DOHH2 (cell line): ENCODE results near the gene KCNMA1.

Source experiments
- H3F3A ChIP-seq: fragments of 200-600 bp; sonication (generic), shearing (Covaris generic); 2 replicates; pipeline ENCODE4 v1.6.0; 2016; ENCODE audit warnings: antibody characterized with exemption, mild to moderate bottlenecking; ENCODE audit not compliant: control insufficient read depth, insufficient read depth
- H3K27ac ChIP-seq: fragments of 200-600 bp; sonication (generic); 2 replicates; pipeline ENCODE4 v1.5.1; 2014; ENCODE audit warnings: low read depth, mild to moderate bottlenecking, low read length, moderate library complexity
- H3K27me3 ChIP-seq: fragments of 200-600 bp; sonication (generic); 2 replicates; pipeline ENCODE4 v1.6.1; 2014; ENCODE audit warnings: mild to moderate bottlenecking, low read length, mixed read lengths; ENCODE audit not compliant: control insufficient read depth
- H3K36me3 ChIP-seq: fragments of 200-600 bp; sonication (generic); 2 replicates; pipeline ENCODE4 v1.6.1; 2014; ENCODE audit warnings: mild to moderate bottlenecking, low read length, moderate library complexity, mixed read lengths; ENCODE audit not compliant: control insufficient read depth
- H3K4me1 ChIP-seq: fragments of 200-600 bp; sonication (generic); 2 replicates; pipeline ENCODE4 v1.6.1; 2014; ENCODE audit warnings: mild to moderate bottlenecking, low read length, mixed read lengths; ENCODE audit not compliant: control insufficient read depth
- H3K4me2 ChIP-seq: fragments of 200-600 bp; sonication (generic); 2 replicates; pipeline ENCODE4 v1.6.0; 2014; ENCODE audit warnings: mild to moderate bottlenecking, low read length, moderate library complexity
- H3K4me3 ChIP-seq: fragments of 200-600 bp; sonication (generic); 2 replicates; pipeline ENCODE4 v1.5.1; 2014; ENCODE audit warnings: mild to moderate bottlenecking, low read length, mixed read lengths
- H3K79me2 ChIP-seq: fragments of 200-600 bp; sonication (generic); 2 replicates; pipeline ENCODE4 v1.6.1; 2014; ENCODE audit warnings: mild to moderate bottlenecking, low read length, mixed read lengths; ENCODE audit not compliant: control insufficient read depth
- H3K9me2 ChIP-seq: fragments of 200-600 bp; sonication (generic); replicated peaks from 2 replicates; pipeline ENCODE4 v1.6.1; 2014; ENCODE audit warnings: mild to moderate bottlenecking, low read length, mixed read lengths; ENCODE audit not compliant: control insufficient read depth
- H3K9me3 ChIP-seq: fragments of 200-600 bp; sonication (generic); 2 replicates; pipeline ENCODE4 v1.6.1; 2014; ENCODE audit warnings: antibody characterized with exemption, low read length, mixed read lengths; ENCODE audit not compliant: control insufficient read depth, insufficient read depth
- H4K20me1 ChIP-seq: fragments of 200-600 bp; sonication (generic); 2 replicates; pipeline ENCODE4 v1.6.0; 2014; ENCODE audit warnings: low read depth, mild to moderate bottlenecking, antibody characterized with exemption, low read length, moderate library complexity; ENCODE audit not compliant: control insufficient read depth, insufficient read depth
- EZH2phosphoT487 ChIP-seq: fragments of 200-600 bp; sonication (generic); IDR thresholded peaks from 2 replicates; pipeline ENCODE4 v1.6.1; 2017; ENCODE audit warnings: borderline replicate concordance, mild to moderate bottlenecking, antibody characterized with exemption, low read length, moderate library complexity, mixed read lengths
- TF ChIP-seq, protein P1 (sequence below): fragments of 200-600 bp; sonication (generic); IDR thresholded peaks from one replicate; pipeline ENCODE4 v1.5.1; 2014; ENCODE audit warnings: antibody characterized with exemption, mild to moderate bottlenecking, low read depth, low read length; ENCODE audit not compliant: poor library complexity, severe bottlenecking

The KCNMA1 gene

DNA sequence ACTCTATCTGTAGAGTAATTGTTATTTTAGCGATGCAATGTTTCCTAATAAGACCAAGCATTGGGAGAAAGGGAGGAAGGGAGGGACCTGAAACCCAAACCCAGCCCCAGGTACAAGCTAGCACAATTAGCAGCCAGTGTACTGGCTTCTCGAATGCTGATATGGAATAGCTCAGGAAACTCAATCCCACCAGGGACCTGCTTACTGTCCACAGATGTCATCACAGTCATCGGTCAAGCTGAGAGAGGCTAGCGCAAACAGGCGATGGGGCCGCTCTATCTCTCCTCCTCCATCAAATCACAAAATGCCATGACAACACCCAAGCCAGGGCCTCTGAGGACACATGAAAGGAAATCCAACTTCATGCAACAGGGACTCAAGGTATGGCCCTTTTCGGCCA is 192.1 kb downstream of the KCNMA1 start:
- H3K79me2 ChIP-seq, result no peaks in the 10 kb centered on the region
- H3K27me3 ChIP-seq, result no peaks in the 10 kb centered on the region
- no peaks in the 10 kb centered on the region for H3K4me1 ChIP-seq
- H3K27ac ChIP-seq, result no peak overlapping the region
- no peaks in the 10 kb centered on the region for H3K9me2 ChIP-seq
- no peak overlapping the region for H3K4me3 ChIP-seq
- H3K36me3 ChIP-seq, result no peaks in the 10 kb centered on the region
- no peaks in the 10 kb centered on the region for H3F3A ChIP-seq
- no peaks in the 10 kb centered on the region for H3K9me3 ChIP-seq
- no peak overlapping the region for H3K4me2 ChIP-seq
- no peaks in the 10 kb centered on the region for H4K20me1 ChIP-seq
- TF ChIP-seq, protein P1, sequence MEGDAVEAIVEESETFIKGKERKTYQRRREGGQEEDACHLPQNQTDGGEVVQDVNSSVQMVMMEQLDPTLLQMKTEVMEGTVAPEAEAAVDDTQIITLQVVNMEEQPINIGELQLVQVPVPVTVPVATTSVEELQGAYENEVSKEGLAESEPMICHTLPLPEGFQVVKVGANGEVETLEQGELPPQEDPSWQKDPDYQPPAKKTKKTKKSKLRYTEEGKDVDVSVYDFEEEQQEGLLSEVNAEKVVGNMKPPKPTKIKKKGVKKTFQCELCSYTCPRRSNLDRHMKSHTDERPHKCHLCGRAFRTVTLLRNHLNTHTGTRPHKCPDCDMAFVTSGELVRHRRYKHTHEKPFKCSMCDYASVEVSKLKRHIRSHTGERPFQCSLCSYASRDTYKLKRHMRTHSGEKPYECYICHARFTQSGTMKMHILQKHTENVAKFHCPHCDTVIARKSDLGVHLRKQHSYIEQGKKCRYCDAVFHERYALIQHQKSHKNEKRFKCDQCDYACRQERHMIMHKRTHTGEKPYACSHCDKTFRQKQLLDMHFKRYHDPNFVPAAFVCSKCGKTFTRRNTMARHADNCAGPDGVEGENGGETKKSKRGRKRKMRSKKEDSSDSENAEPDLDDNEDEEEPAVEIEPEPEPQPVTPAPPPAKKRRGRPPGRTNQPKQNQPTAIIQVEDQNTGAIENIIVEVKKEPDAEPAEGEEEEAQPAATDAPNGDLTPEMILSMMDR, result no peak
- no peak for TF ChIP-seq EZH2phosphoT487

DNA sequence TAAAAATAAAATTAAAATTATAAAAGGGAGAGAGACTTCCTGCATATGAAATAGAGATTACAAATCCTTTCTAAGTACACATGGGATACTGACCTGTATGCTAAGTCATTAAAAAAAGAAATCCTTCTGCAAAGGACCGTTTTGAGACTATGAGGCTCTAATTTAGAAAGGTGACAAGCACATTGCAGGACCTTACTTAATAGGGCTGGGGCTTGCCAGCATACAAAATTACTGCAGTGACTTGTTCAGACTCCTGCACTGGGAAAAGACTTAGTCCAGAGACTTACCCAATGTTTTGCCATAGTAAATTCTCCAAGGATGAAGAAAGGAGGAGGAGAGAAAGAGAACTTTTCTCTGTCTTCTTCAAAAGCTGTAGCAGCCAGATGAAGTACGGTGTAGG is 193.6 kb downstream of the KCNMA1 start:
- no peak overlapping the region for H3K27ac ChIP-seq
- TF ChIP-seq EZH2phosphoT487, result no peak
- TF ChIP-seq, protein P1, result no peak
- no peaks in the 10 kb centered on the region for H3F3A ChIP-seq

DNA sequence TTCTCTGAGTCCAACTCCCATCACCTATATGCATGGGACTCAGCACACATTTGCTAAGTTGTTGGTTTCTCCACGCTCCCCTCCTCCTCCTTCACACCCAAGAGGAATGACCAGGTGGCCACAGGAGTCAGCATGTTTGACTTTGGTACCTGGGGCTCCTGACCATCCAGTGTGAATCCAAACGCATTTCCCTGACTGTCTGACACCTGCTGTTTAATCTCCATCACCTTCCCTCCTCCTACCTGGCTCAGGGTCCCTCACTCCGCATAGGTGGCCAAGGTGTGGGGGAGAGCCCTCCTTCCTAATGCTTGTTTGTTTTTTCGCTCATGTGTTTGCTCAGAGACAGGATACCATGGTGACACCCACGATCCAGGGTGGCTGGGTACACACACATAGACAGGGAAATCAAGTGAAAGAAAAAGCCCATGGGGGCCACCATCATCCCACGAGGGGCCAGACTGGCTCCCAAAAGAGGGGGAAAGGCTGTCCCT is 194.9 kb downstream of the KCNMA1 start:
- Histone ChIP-seq H3K79me2 (no peaks in the 10 kb centered on the region), H3K4me1 (no peaks in the 10 kb centered on the region), H4K20me1 (no peaks in the 10 kb centered on the region), H3K9me2 (no peaks in the 10 kb centered on the region), H3K27me3 (no peaks in the 10 kb centered on the region), H3K36me3 (no peaks in the 10 kb centered on the region), H3F3A (no peaks in the 10 kb centered on the region), H3K4me3 (no peak overlapping the region), H3K27ac (no peak overlapping the region), H3K4me2 (no peak overlapping the region), H3K9me3 (no peaks in the 10 kb centered on the region)
- no peak for TF ChIP-seq EZH2phosphoT487
- TF ChIP-seq, protein P1, result no peak

More for the DNA sequence above, 193.6 kb downstream of the KCNMA1 start:
- Histone ChIP-seq H3K4me2 (no peak overlapping the region), H3K36me3 (no peaks in the 10 kb centered on the region), H3K27me3 (no peaks in the 10 kb centered on the region), H3K9me2 (no peaks in the 10 kb centered on the region), H3K9me3 (no peaks in the 10 kb centered on the region), H3K4me3 (no peak overlapping the region), H3K4me1 (no peaks in the 10 kb centered on the region), H3K79me2 (no peaks in the 10 kb centered on the region), H4K20me1 (no peaks in the 10 kb centered on the region)
